Measurements from ENCODE around the gene CCNI.
"Not testable (repeated sequence)": the region's sequence is repeated elsewhere in the genome, so short reads cannot be mapped to it uniquely, and the experiment has no call there.

The CCNI gene

GRCh38 chr4:77036206-77036605, 39.6 kb downstream of the CCNI start:
- TF ChIP-seq CTCF (IDR thresholded peaks at IDR 0.05; ENCODE audit: low read depth, low read length), result no peak
- no peak overlapping the region for H3K4me3 ChIP-seq (ENCODE audit: low read depth, low read length)

GRCh38 chr4:77035153-77035552, 40.6 kb downstream of the CCNI start:
- TF ChIP-seq CTCF (IDR thresholded peaks at IDR 0.05; ENCODE audit: low read depth, low read length), result no peak
- no peak overlapping the region for H3K4me3 ChIP-seq (ENCODE audit: low read depth, low read length)

GRCh38 chr4:77031544-77031943, 44.2 kb downstream of the CCNI start:
- H3K4me3 ChIP-seq (ENCODE audit: low read depth, low read length), result no peak overlapping the region
- no peak for TF ChIP-seq CTCF (IDR thresholded peaks at IDR 0.05; ENCODE audit: low read depth, low read length)

GRCh38 chr4:77029757-77030156, 46.0 kb downstream of the CCNI start:
- not testable (repeated sequence) for H3K4me3 ChIP-seq (ENCODE audit: low read depth, low read length)

GRCh38 chr4:77028246-77028645, 47.5 kb downstream of the CCNI start:
- TF ChIP-seq CTCF (IDR thresholded peaks at IDR 0.05; ENCODE audit: low read depth, low read length), result no peak
- H3K4me3 ChIP-seq (ENCODE audit: low read depth, low read length), result no peak overlapping the region

- no peak overlapping the region for H3K4me3 ChIP-seq (ENCODE audit: low read depth, low read length)
- no peak for TF ChIP-seq CTCF (IDR thresholded peaks at IDR 0.05; ENCODE audit: low read depth, low read length)
Observed at GRCh38 chr4:77026322-77026704, 49.5 kb downstream of the CCNI start.

- no peak for TF ChIP-seq CTCF (IDR thresholded peaks at IDR 0.05; ENCODE audit: low read depth, low read length)
Observed at GRCh38 chr4:77025643-77026321, 50.0 kb downstream of the CCNI start.

GRCh38 chr4:77023920-77024319, 51.9 kb downstream of the CCNI start:
- no peak overlapping the region for H3K4me3 ChIP-seq (ENCODE audit: low read depth, low read length)
- no peak for TF ChIP-seq CTCF (IDR thresholded peaks at IDR 0.05; ENCODE audit: low read depth, low read length)

More at GRCh38 chr4:77025643-77026321, 50.0 kb downstream of the CCNI start:
- no peak overlapping the region for H3K4me3 ChIP-seq (ENCODE audit: low read depth, low read length)

Measured in WI38 (cell line).